WTC11 (cell line): ENCODE results near the gene PHLDA3. TPM values are rescaled to one million over a fixed set of nuclear protein-coding genes. Genes with fewer than 3 reads are reported as not detected.

Experiments
- ATAC-seq: fragments of 200-7000 bp; cut with Tn5 transposase; 2 replicates; pipeline ENCODE4 v1.10.0; 2021; ENCODE audit warnings: mild to moderate bottlenecking, moderate library complexity
- CTCF ChIA-PET: fragments of 300-600 bp; sonication (Branson Sonifier 250); formaldehyde crosslinking; loops from one replicate; lab custom pipeline; 2021; ENCODE audit warnings: antibody characterized with exemption; lab: Charles Lee
- POLR2A ChIA-PET: fragments of 350-600 bp; sonication (Branson Sonifier 250); formaldehyde crosslinking; loops from one replicate; lab custom pipeline; 2021; ENCODE audit warnings: antibody characterized with exemption; lab: Charles Lee
- DNase-seq: peaks from one replicate; pipeline ENCODE4 v3.0.0; 2021; ENCODE audit warnings: low spot score
- H3K27ac Mint-ChIP-seq: 2 replicates; pipeline ENCODE4 v1.8.0; 2021; ENCODE audit warnings: mixed read lengths
- H3K27me3 Mint-ChIP-seq: 2 replicates; pipeline ENCODE4 v1.8.0; 2021; ENCODE audit warnings: low read depth, mild to moderate bottlenecking, moderate library complexity, mixed read lengths
- H3K36me3 Mint-ChIP-seq: 2 replicates; pipeline ENCODE4 v1.8.0; 2021; ENCODE audit warnings: mixed read lengths
- H3K4me1 Mint-ChIP-seq: 2 replicates; pipeline ENCODE4 v1.8.0; 2022; ENCODE audit warnings: mixed read lengths
- H3K4me3 Mint-ChIP-seq: 2 replicates; pipeline ENCODE4 v1.8.0; 2021; ENCODE audit warnings: mild to moderate bottlenecking, moderate library complexity, mixed read lengths
- H3K9me3 Mint-ChIP-seq: 2 replicates; pipeline ENCODE4 v1.8.0; 2021; ENCODE audit warnings: mixed read lengths
- CBFB ChIP-seq: sonication (generic); formaldehyde crosslinking; IDR thresholded peaks from 2 replicates; pipeline ENCODE4 v1.8.1; 2022; ENCODE audit warnings: mild to moderate bottlenecking, low read depth, missing genetic modification reagents
- E2F5 ChIP-seq: sonication (generic); formaldehyde crosslinking; IDR thresholded peaks from 2 replicates; pipeline ENCODE4 v1.8.1; 2022; ENCODE audit warnings: mild to moderate bottlenecking, moderate library complexity, missing genetic modification reagents
- ERG ChIP-seq: fragments of 250-450 bp; sonication (Bioruptor Pico); IDR thresholded peaks from 2 replicates; pipeline ENCODE4 v1.8.0; 2021; ENCODE audit warnings: mild to moderate bottlenecking
- ESRRA ChIP-seq: sonication (generic); formaldehyde crosslinking; IDR thresholded peaks from 2 replicates; pipeline ENCODE4 v1.8.1; 2022; ENCODE audit warnings: mild to moderate bottlenecking, missing genetic modification reagents, borderline replicate concordance
- IRF2 ChIP-seq: sonication (generic); formaldehyde crosslinking; IDR thresholded peaks from 2 replicates; pipeline ENCODE4 v1.8.0; 2022; ENCODE audit warnings: low read depth, missing genetic modification reagents, borderline replicate concordance
- JAZF1 ChIP-seq: fragments of 250-450 bp; sonication (Bioruptor Pico); IDR thresholded peaks from 2 replicates; pipeline ENCODE4 v1.9.0; 2021; ENCODE audit warnings: moderate library complexity, mild to moderate bottlenecking, inconsistent platforms
- MYBL2 ChIP-seq: sonication (generic); formaldehyde crosslinking; IDR thresholded peaks from 2 replicates; pipeline ENCODE4 v1.8.1; 2023; ENCODE audit warnings: mild to moderate bottlenecking, moderate library complexity, missing genetic modification reagents
- NFYB ChIP-seq: sonication (generic); formaldehyde crosslinking; conservative IDR thresholded peaks from 2 replicates; pipeline ENCODE4 v1.8.0; 2022; ENCODE audit warnings: low read depth, missing genetic modification reagents
- NR2C2 ChIP-seq: sonication (generic); formaldehyde crosslinking; IDR thresholded peaks from 2 replicates; pipeline ENCODE4 v1.8.0; 2022; ENCODE audit warnings: mild to moderate bottlenecking, missing genetic modification reagents
- RORB ChIP-seq: fragments of 250-450 bp; sonication (Bioruptor Pico); IDR thresholded peaks from 2 replicates; pipeline ENCODE4 v1.9.0; 2021; ENCODE audit warnings: mild to moderate bottlenecking
- TCF7 ChIP-seq: sonication (generic); formaldehyde crosslinking; IDR thresholded peaks from 2 replicates; pipeline ENCODE4 v1.8.0; 2022; ENCODE audit warnings: mild to moderate bottlenecking, low read depth, missing genetic modification reagents, moderate library complexity
- ZBTB43 ChIP-seq: sonication (generic); formaldehyde crosslinking; IDR thresholded peaks from 2 replicates; pipeline ENCODE4 v1.8.1; 2023; ENCODE audit warnings: mild to moderate bottlenecking, missing genetic modification reagents
- ZMAT4 ChIP-seq: fragments of 250-450 bp; sonication (Bioruptor Pico); IDR thresholded peaks from 2 replicates; pipeline ENCODE4 v1.9.0; 2021; ENCODE audit warnings: mild to moderate bottlenecking
- ZNF532 ChIP-seq: fragments of 250-450 bp; sonication (Bioruptor Pico); IDR thresholded peaks from 2 replicates; pipeline ENCODE4 v1.9.0; 2021; ENCODE audit warnings: mild to moderate bottlenecking, borderline replicate concordance
- ZNF671 ChIP-seq: fragments of 250-450 bp; sonication (Bioruptor Pico); IDR thresholded peaks from 2 replicates; pipeline ENCODE4 v1.8.0; 2021; ENCODE audit warnings: mild to moderate bottlenecking
- total RNA-seq: library from RNA; stranded (reverse); gene quantifications from 3 replicates; pipeline ENCODE4 v1.2.3, GENCODE V29; 2021
- TF ChIP-seq, protein P1 (sequence below): fragments of 250-450 bp; sonication (Bioruptor Pico); IDR thresholded peaks from 2 replicates; pipeline ENCODE4 v1.9.0; 2021; ENCODE audit warnings: mild to moderate bottlenecking
- TF ChIP-seq, protein P2 (sequence below): sonication (generic); formaldehyde crosslinking; conservative IDR thresholded peaks from 2 replicates; pipeline ENCODE4 v1.8.1; 2022; ENCODE audit warnings: mild to moderate bottlenecking, missing genetic modification reagents
- TF ChIP-seq, protein P3 (sequence below): fragments of 250-450 bp; sonication (Bioruptor Pico); IDR thresholded peaks from 2 replicates; pipeline ENCODE4 v2.1.2; 2022; ENCODE audit warnings: mild to moderate bottlenecking, moderate library complexity

The PHLDA3 gene
- total RNA-seq, 1 experiment from 2014 or later, result 95.1 TPM

- CTCF ChIA-PET, result interaction anchor here (0.9 to 7.2 kb wide), 32 partner anchors 11 to 488 kb away, joined by 3 to 390 read pairs (median 14); partner anchors contain the start of genes NAV1 and PHLDA3
- Mint-ChIP-seq H3K36me3 (no peaks in the 10 kb centered on the region), H3K4me1 (peaks cover 27% of the 10 kb centered on the region), H3K27me3 (peaks cover 29% of the 10 kb centered on the region), H3K27ac (0 out of 2 replicates have a peak overlapping the region, but pooled peaks have one; percentile 38), H3K4me3 (no peak overlapping the region), H3K9me3 (no peaks in the 10 kb centered on the region)
- no peak for TF ChIP-seq NR2C2
- no peak for TF ChIP-seq ZMAT4
- no peak for TF ChIP-seq ERG (CRISPR knock-in tag)
- no peak for TF ChIP-seq ZBTB43 (CRISPR knock-in tag)
- no peak for TF ChIP-seq ZNF671
- TF ChIP-seq, protein P1, sequence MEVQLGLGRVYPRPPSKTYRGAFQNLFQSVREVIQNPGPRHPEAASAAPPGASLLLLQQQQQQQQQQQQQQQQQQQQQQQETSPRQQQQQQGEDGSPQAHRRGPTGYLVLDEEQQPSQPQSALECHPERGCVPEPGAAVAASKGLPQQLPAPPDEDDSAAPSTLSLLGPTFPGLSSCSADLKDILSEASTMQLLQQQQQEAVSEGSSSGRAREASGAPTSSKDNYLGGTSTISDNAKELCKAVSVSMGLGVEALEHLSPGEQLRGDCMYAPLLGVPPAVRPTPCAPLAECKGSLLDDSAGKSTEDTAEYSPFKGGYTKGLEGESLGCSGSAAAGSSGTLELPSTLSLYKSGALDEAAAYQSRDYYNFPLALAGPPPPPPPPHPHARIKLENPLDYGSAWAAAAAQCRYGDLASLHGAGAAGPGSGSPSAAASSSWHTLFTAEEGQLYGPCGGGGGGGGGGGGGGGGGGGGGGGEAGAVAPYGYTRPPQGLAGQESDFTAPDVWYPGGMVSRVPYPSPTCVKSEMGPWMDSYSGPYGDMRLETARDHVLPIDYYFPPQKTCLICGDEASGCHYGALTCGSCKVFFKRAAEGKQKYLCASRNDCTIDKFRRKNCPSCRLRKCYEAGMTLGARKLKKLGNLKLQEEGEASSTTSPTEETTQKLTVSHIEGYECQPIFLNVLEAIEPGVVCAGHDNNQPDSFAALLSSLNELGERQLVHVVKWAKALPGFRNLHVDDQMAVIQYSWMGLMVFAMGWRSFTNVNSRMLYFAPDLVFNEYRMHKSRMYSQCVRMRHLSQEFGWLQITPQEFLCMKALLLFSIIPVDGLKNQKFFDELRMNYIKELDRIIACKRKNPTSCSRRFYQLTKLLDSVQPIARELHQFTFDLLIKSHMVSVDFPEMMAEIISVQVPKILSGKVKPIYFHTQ (CRISPR knock-in tag), result no peak
- TF ChIP-seq RORB (CRISPR knock-in tag), result no peak
- TF ChIP-seq, protein P2, sequence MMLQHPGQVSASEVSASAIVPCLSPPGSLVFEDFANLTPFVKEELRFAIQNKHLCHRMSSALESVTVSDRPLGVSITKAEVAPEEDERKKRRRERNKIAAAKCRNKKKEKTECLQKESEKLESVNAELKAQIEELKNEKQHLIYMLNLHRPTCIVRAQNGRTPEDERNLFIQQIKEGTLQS (CRISPR knock-in tag), result no peak
- no peak for TF ChIP-seq MYBL2 (CRISPR knock-in tag)
- TF ChIP-seq ZNF532 (CRISPR knock-in tag), result no peak
- TF ChIP-seq NFYB (CRISPR knock-in tag), result no peak
- no peak for TF ChIP-seq JAZF1 (CRISPR knock-in tag)
- no peak for TF ChIP-seq CBFB (CRISPR knock-in tag)
- no peak for TF ChIP-seq E2F5 (CRISPR knock-in tag)
- TF ChIP-seq IRF2 (CRISPR knock-in tag), result no peak
- no peak for TF ChIP-seq ESRRA (CRISPR knock-in tag)
- TF ChIP-seq, protein P3, sequence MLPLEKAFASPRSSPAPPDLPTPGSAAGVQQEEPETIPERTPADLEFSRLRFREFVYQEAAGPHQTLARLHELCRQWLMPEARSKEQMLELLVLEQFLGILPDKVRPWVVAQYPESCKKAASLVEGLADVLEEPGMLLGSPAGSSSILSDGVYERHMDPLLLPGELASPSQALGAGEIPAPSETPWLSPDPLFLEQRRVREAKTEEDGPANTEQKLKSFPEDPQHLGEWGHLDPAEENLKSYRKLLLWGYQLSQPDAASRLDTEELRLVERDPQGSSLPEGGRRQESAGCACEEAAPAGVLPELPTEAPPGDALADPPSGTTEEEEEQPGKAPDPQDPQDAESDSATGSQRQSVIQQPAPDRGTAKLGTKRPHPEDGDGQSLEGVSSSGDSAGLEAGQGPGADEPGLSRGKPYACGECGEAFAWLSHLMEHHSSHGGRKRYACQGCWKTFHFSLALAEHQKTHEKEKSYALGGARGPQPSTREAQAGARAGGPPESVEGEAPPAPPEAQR (CRISPR knock-in tag), result no peak
- no peak for TF ChIP-seq TCF7 (CRISPR knock-in tag)
- ATAC-seq (no peak), DNase-seq (no peak)
- POLR2A ChIA-PET, result interaction anchor here (0.9 to 2.9 kb wide), 3 partner anchors 9 to 30 kb away, joined by 4 to 36 read pairs (median 24); no protein-coding TSS in a partner anchor
Measured at GRCh38 chr1:201511396-201511940, 42.5 kb upstream of the PHLDA3 start.
